ENCODE results near the gene ALDH1A2. TPM values are rescaled to one million over a fixed set of nuclear protein-coding genes. Genes with fewer than 3 reads are reported as not detected.
"Not testable (repeated sequence)": the region's sequence is repeated elsewhere in the genome, so short reads cannot be mapped to it uniquely, and the experiment has no call there.

ALDH1A2 gene
- total and polyA plus RNA-seq, 9 donors = 10.3 to 120 (median 45.0) TPM

- no peak for TF ChIP-seq EP300 (IDR thresholded peaks at IDR 0.05)
- TF ChIP-seq POLR2A (IDR thresholded peaks at IDR 0.05) = no peak
- TF ChIP-seq CTCF (IDR thresholded peaks at IDR 0.05) = no peak
Measured at GRCh38 chr15:58038426-58039078, 27.0 kb downstream of the ALDH1A2 start.

DNA sequence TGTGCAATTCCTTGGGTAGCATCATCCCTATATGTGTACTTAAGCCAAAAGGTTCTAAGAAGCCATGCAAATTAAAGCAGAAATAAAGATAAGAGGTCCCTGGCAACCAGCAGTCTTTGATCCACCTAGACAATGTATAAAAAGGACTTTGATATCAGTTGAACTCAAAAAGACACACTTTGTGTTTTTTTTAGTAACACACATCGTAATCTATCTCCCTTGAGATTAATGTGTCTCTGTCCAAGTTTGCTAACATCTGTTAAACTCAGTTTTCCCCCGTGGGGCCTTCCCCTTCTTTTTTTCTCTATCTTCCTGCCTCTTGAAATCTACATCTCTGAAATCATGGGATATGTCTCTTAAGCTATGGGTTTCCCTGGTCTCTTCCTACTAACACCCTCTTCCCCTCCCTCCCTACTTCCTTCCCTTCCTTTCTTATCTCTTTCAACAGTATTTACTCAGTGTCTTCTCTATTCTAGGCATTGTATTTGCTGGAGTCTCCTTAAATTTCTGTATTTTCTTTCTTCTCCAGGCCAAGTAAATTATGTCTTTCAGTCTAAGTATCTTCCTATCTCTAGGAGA lies 27.7 kb downstream of the ALDH1A2 start:
- Histone ChIP-seq H3K27me3 (no peaks in the 10 kb centered on the region), H3K27ac (no peak overlapping the region), H3K9me3 (no peaks in the 10 kb centered on the region), H3K4me3 (no peak overlapping the region), H3K36me3 (no peaks in the 10 kb centered on the region), H3K4me1 (ENCODE audit: insufficient read depth) (no peaks in the 10 kb centered on the region)
- no peak for TF ChIP-seq CTCF (IDR thresholded peaks at IDR 0.05)
- no peak for TF ChIP-seq EP300 (IDR thresholded peaks at IDR 0.05)
- TF ChIP-seq POLR2A (IDR thresholded peaks at IDR 0.05) = no peak
- WGBS, 3 donors = 31 to 39% (median 31%) methylated on average over 2 of the region's 2 CpGs
- DNase-seq = no peak
- intact Hi-C loops (cut with DNase I) = no loop called here

More at GRCh38 chr15:58038426-58039078, 27.0 kb downstream of the ALDH1A2 start:
- no peak for DNase-seq
- Histone ChIP-seq H3K27ac (no peak overlapping the region), H3K36me3 (no peaks in the 10 kb centered on the region), H3K4me3 (no peak overlapping the region), H3K27me3 (no peaks in the 10 kb centered on the region), H3K4me1 (ENCODE audit: insufficient read depth) (no peaks in the 10 kb centered on the region), H3K9me3 (no peaks in the 10 kb centered on the region)
- WGBS, 3 donors = 37 to 45% (median 43%) methylated on average over 2 of the region's 2 CpGs
- intact Hi-C loops (cut with DNase I) = no loop called here

DNA sequence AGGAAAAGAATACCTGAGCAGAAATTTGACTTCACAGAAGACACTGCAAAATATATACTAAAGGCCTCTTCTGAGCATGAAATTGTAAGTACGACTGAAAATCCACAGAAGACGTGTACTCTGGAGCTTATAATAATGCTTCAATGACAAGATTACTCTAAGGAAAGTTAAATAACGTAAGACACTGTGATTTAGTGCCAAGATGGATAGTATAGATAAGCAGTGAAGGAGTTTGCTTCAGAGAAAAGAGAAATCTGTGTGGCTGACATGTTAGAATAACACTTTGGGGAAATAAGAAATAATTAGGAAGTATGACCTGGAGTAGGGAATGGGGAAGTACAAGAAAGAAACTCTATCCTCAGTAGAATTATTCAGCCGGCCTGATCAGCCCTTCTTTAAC lies 28.9 kb downstream of the ALDH1A2 start:
- Histone ChIP-seq H3K36me3 (no peaks in the 10 kb centered on the region), H3K27ac (no peak overlapping the region), H3K27me3 (no peaks in the 10 kb centered on the region), H3K4me3 (no peak overlapping the region), H3K4me1 (ENCODE audit: insufficient read depth) (no peaks in the 10 kb centered on the region), H3K9me3 (no peaks in the 10 kb centered on the region)
- intact Hi-C loops (cut with DNase I) = no loop called here
- no peak for DNase-seq
- TF ChIP-seq POLR2A (IDR thresholded peaks at IDR 0.05) (no peak), CTCF (IDR thresholded peaks at IDR 0.05) (no peak), EP300 (IDR thresholded peaks at IDR 0.05) (no peak)
- WGBS, 3 donors = 82 to 87% (median 86%) methylated on average over 4 of the region's 4 CpGs

- intact Hi-C loops (cut with DNase I) = not testable (repeated sequence)
- WGBS, 3 donors = 92 to 97% (median 94%) methylated on average over 1 of the region's 1 CpG
Measured at GRCh38 chr15:58028392-58028791, 37.1 kb downstream of the ALDH1A2 start.

DNA sequence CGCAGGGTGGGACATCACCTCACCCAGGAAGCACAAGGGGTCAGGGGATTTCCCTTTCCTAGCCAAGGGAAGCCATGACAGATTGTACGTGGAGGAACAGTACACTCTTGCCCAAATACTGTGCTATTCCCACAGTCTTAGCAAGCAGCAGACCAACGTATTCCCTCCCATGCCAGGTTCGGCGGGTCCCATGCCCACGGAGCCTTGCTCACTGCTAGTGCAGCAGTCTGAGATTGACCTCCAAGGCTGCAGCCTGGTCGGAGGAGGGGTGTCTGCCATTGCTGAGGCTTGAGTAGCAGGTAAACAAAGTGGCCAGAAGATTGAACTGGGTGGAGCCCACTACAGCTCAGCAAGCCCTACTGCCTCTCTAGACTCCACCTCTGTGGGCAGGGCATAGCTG lies 39.0 kb downstream of the ALDH1A2 start:
- TF ChIP-seq POLR2A (IDR thresholded peaks at IDR 0.05) (no peak), EP300 (IDR thresholded peaks at IDR 0.05) (no peak), CTCF (IDR thresholded peaks at IDR 0.05) (no peak)
- DNase-seq = no peak
- intact Hi-C loops (cut with DNase I) = no loop called here
- H3K9me3 ChIP-seq = peaks cover 0 to 9% of the 10 kb centered on the region in 2 donors
- WGBS, 3 donors = 92 to 93% (median 92%) methylated on average over 3 to 7 of the region's 7 CpGs
- H3K27ac ChIP-seq = no peak overlapping the region
- no peaks in the 10 kb centered on the region for H3K4me1 ChIP-seq (ENCODE audit: insufficient read depth)
- H3K27me3 ChIP-seq = no peaks in the 10 kb centered on the region
- H3K36me3 ChIP-seq = no peaks in the 10 kb centered on the region
- H3K4me3 ChIP-seq = no peak overlapping the region

More at GRCh38 chr15:58028392-58028791, 37.1 kb downstream of the ALDH1A2 start:
- not testable (repeated sequence) for DNase-seq; H3K9me3 ChIP-seq; H3K27ac ChIP-seq; H3K27me3 ChIP-seq; H3K36me3 ChIP-seq; H3K4me1 ChIP-seq (ENCODE audit: insufficient read depth); H3K4me3 ChIP-seq
